Left ventricle myocardium inferior (tissue), 1 donor: ENCODE results near the gene ABCA4. TPM values are rescaled to one million over a fixed set of nuclear protein-coding genes. Genes with fewer than 3 reads are reported as not detected.
A peak's percentile ranks its signal among the peaks of the same experiment; 100 is the strongest.

Source experiments
- DNase-seq: peaks from one replicate; pipeline ENCODE4 v3.0.0-alpha.2; 2020
- H3K27ac ChIP-seq: fragments of 200-600 bp; replicated peaks from 2 replicates; pipeline ENCODE4 v1.8.0; 2021
- H3K27me3 ChIP-seq: fragments of 200-600 bp; 2 replicates; pipeline ENCODE4 v1.8.0; 2021; ENCODE audit warnings: low read depth
- H3K36me3 ChIP-seq: fragments of 200-600 bp; 2 replicates; pipeline ENCODE4 v1.8.0; 2021
- H3K4me1 ChIP-seq: fragments of 200-600 bp; 2 replicates; pipeline ENCODE4 v1.8.0; 2021
- H3K4me3 ChIP-seq: fragments of 200-600 bp; 2 replicates; pipeline ENCODE4 v1.8.0; 2021; ENCODE audit warnings: mild to moderate bottlenecking, moderate library complexity
- H3K9me3 ChIP-seq: fragments of 200-600 bp; replicated peaks from 2 replicates; pipeline ENCODE4 v1.8.0; 2021
- CTCF ChIP-seq: fragments of 200-600 bp; IDR thresholded peaks from 2 replicates; pipeline ENCODE4 v1.8.0; 2021; ENCODE audit warnings: antibody characterized with exemption, mild to moderate bottlenecking, borderline replicate concordance
- intact Hi-C: fragments of 100-400 bp; cut with micrococcal nuclease; formaldehyde crosslinking; loops from one replicate; pipeline ENCODE4 v1.11.0; 2022
- total RNA-seq: library from RNA; stranded (reverse); fragmentation: NEBNext Ultra II Directional; extraction: Animal tissue kit (Norgen Biotek cat#: 25700); gene quantifications from one replicate; pipeline ENCODE4 v1.2.1, GENCODE V29; 2021
- donor health status: DM: no; HTN: yes; CAD: no; lungs with severe emphysema.

The ABCA4 gene
- total RNA-seq, 1 donor from 2014 or later: 0.11 TPM

DNA sequence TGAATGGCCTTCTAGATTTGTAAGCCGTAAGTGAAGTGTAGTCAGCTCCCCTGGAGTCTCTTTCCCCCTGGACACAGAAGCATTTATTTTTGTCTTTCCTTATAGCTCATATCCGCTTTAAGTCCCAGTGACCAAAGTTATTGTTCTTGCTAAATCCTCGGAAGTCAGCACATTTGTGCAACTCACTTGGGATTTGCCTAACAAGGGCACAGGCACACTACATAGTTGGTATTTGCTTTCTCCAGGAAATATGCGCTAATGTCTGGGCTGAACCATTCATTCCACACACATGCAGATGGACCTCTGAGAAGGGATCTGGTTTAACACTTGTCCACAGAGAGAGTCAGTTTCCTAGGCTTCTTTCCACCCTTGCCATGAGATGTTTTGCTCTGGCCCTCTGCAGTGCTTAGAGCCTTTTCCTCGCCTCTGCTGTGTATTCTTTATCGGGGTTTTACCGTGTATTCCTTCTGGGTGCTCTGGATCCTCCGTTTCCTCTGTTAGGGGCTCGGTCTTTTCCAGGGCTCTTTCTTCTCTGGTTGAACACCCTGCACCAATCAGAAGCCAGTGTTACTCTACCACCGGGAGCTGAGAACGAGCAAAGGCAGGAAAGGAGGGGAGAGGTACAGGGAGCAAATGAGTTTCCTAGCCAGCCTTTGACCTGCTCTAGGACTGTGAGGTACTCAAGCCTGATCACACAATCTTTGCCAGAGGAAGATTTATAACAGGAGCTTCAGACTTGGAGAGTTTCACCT is 72.4 kb downstream of the ABCA4 start:
- intact Hi-C loops: no loop called here
- Histone ChIP-seq H3K27me3 (no peaks in the 10 kb centered on the region), H3K27ac (peak overlapping the region; percentile 94), H3K4me1 (peaks cover 71% of the 10 kb centered on the region), H3K36me3 (no peaks in the 10 kb centered on the region), H3K4me3 (no peak overlapping the region), H3K9me3 (no peaks in the 10 kb centered on the region)
- DNase-seq: no peak
- TF ChIP-seq CTCF: no peak

DNA sequence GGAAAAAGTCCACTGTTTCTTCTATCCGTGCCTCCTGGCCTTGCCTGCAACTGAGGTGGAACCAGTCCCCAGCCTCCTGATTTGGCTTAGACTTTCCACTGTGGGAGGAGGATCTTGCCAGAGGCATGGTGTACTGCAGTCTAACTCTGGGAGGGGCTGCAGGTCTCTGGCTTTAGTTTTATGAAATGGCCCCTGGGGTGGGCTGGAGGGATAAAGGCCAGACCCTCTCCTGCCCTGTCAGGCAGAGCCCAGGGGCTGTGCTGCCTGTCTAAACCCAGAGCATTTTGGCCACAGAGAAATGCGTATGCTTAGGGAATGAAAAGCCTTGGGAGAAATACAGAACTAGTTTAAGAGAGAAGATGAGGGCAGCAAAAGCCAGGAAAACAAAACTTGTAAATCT is 73.0 kb downstream of the ABCA4 start:
- TF ChIP-seq CTCF: no peak
- H3K27ac ChIP-seq: peak overlapping the region; percentile 94
- H3K4me1 ChIP-seq: peaks cover 77% of the 10 kb centered on the region
- H3K9me3 ChIP-seq: no peaks in the 10 kb centered on the region
- intact Hi-C loops: no loop called here
- H3K27me3 ChIP-seq: no peaks in the 10 kb centered on the region
- H3K4me3 ChIP-seq: no peak overlapping the region
- no peaks in the 10 kb centered on the region for H3K36me3 ChIP-seq
- no peak for DNase-seq

GRCh38 chr1:94045465-94046056 is 75.4 kb downstream of the ABCA4 start:
- peak; percentile 79 for TF ChIP-seq CTCF
- H3K4me1 ChIP-seq: peaks cover 86% of the 10 kb centered on the region
- H3K9me3 ChIP-seq: no peaks in the 10 kb centered on the region
- DNase-seq: peak; percentile 91
- intact Hi-C loops: no loop called here
- H3K4me3 ChIP-seq: peak overlapping the region; percentile 48
- H3K27me3 ChIP-seq: no peaks in the 10 kb centered on the region
- peak overlapping the region; percentile 94 for H3K27ac ChIP-seq
- no peaks in the 10 kb centered on the region for H3K36me3 ChIP-seq

- Histone ChIP-seq H3K9me3 (no peaks in the 10 kb centered on the region), H3K27me3 (no peaks in the 10 kb centered on the region), H3K36me3 (no peaks in the 10 kb centered on the region), H3K27ac (peak overlapping the region; percentile 94), H3K4me3 (no peak overlapping the region), H3K4me1 (peaks cover 86% of the 10 kb centered on the region)
- DNase-seq: no peak
- no peak for TF ChIP-seq CTCF
- intact Hi-C loops: loop anchor here (5.0 kb wide), 1 partner anchor 292 kb away; no protein-coding TSS in a partner anchor
Observed at GRCh38 chr1:94044891-94045290, 76.1 kb downstream of the ABCA4 start.

DNA sequence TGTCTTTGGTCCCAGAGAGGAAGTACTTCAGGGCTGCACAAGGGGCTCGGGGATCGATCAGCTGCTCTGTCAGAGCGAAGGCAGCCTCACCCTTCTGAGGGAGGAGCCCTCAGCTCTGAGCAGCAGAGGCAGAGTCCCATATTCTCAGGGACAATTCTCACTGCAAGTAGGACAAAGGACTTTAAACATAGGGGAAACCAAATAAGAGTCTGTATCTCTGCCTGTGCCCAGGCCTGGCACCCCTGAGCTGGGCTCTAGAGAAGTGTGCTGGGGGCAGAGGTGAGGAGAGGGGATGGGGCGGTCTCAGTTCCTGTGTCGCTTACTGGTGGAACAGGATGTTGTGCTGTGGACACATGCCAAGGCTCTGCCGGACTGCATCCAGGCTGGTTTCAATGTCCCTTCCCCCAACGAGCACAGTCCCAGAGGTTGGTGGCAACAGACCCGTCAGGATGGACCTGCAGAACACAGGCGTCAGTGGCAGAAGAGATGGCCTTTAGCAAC is 76.6 kb downstream of the ABCA4 start:
- no peaks in the 10 kb centered on the region for H3K36me3 ChIP-seq
- peak overlapping the region; percentile 94 for H3K27ac ChIP-seq
- intact Hi-C loops: loop anchor here (5.0 kb wide), 1 partner anchor 293 kb away; no protein-coding TSS in a partner anchor
- no peak for TF ChIP-seq CTCF
- DNase-seq: peak; percentile 72
- H3K4me3 ChIP-seq: peak overlapping the region; percentile 15
- H3K9me3 ChIP-seq: no peaks in the 10 kb centered on the region
- no peaks in the 10 kb centered on the region for H3K27me3 ChIP-seq
- peaks cover 86% of the 10 kb centered on the region for H3K4me1 ChIP-seq
